ENCODE measurements around the gene NAV2.
"Not testable (repeated sequence)": the region's sequence is repeated elsewhere in the genome, so short reads cannot be mapped to it uniquely, and the experiment has no call there.

Gene NAV2

GRCh38 chr11:19924311-19924710 is 211.7 kb downstream of the NAV2 start:
- no peak for DNase-seq (ENCODE audit: low spot score)

- DNase-seq (ENCODE audit: low spot score), result no peak
Measured at GRCh38 chr11:19924716-19925115, 212.1 kb downstream of the NAV2 start.

- not testable (repeated sequence) for DNase-seq (ENCODE audit: low spot score)
Measured at GRCh38 chr11:19927403-19927802, 214.8 kb downstream of the NAV2 start.

GRCh38 chr11:19929147-19929546 is 216.5 kb downstream of the NAV2 start:
- no peak for DNase-seq (ENCODE audit: low spot score)

- no peak for DNase-seq (ENCODE audit: low spot score)
Measured at GRCh38 chr11:19929655-19930054, 217.0 kb downstream of the NAV2 start.

- no peak for DNase-seq (ENCODE audit: low spot score)
Measured at GRCh38 chr11:19931141-19931770, 218.6 kb downstream of the NAV2 start.

- no peak for DNase-seq (ENCODE audit: low spot score)
Measured at GRCh38 chr11:19931771-19932369, 219.2 kb downstream of the NAV2 start.

- no peak for DNase-seq (ENCODE audit: low spot score)
Measured at GRCh38 chr11:19933132-19933735, 220.6 kb downstream of the NAV2 start.

GRCh38 chr11:19933801-19934488 is 221.3 kb downstream of the NAV2 start:
- DNase-seq (ENCODE audit: low spot score), result no peak

GRCh38 chr11:19934828-19935259 is 222.2 kb downstream of the NAV2 start:
- DNase-seq (ENCODE audit: low spot score), result no peak

- no peak for DNase-seq (ENCODE audit: low spot score)
Measured at GRCh38 chr11:19935507-19935906, 222.9 kb downstream of the NAV2 start.

GRCh38 chr11:19936461-19936860 is 223.8 kb downstream of the NAV2 start:
- DNase-seq (ENCODE audit: low spot score), result no peak

- DNase-seq (ENCODE audit: low spot score), result no peak
Measured at GRCh38 chr11:19938169-19938856, 225.7 kb downstream of the NAV2 start.

- no peak for DNase-seq (ENCODE audit: low spot score)
Measured at GRCh38 chr11:19938866-19939265, 226.2 kb downstream of the NAV2 start.

GRCh38 chr11:19939415-19939929 is 226.8 kb downstream of the NAV2 start:
- no peak for DNase-seq (ENCODE audit: low spot score)

GRCh38 chr11:19940831-19941230 is 228.2 kb downstream of the NAV2 start:
- no peak for DNase-seq (ENCODE audit: low spot score)

GRCh38 chr11:19946681-19947080 is 234.0 kb downstream of the NAV2 start:
- no peak for DNase-seq (ENCODE audit: low spot score)

- peak; percentile 2 for DNase-seq (ENCODE audit: low spot score)
Measured at GRCh38 chr11:19947537-19948114, 235.0 kb downstream of the NAV2 start.

- no peak for DNase-seq (ENCODE audit: low spot score)
Measured at GRCh38 chr11:19949606-19950005, 237.0 kb downstream of the NAV2 start.

GRCh38 chr11:19951558-19952115 is 239.0 kb downstream of the NAV2 start:
- DNase-seq (ENCODE audit: low spot score), result no peak

GRCh38 chr11:19952116-19952605 is 239.5 kb downstream of the NAV2 start:
- no peak for DNase-seq (ENCODE audit: low spot score)
